ENCODE data around the gene SLC26A8. TPM values are rescaled to one million over a fixed set of nuclear protein-coding genes. Genes with fewer than 3 reads are reported as not detected.

Gene SLC26A8
- total RNA-seq, 1 experiment from 2014 or later = not detected

GRCh38 chr6:35905841-35906498 is 118.5 kb downstream of the SLC26A8 start:
- Histone ChIP-seq H3K9me3 (replicated peaks) (0 out of 2 replicates have a peak, but pooled peaks cover 2% of the 10 kb centered on the region), H3K4me3 (no peak overlapping the region), H3K27me3 (replicated peaks) (no peaks in the 10 kb centered on the region; the same call in 1 of the 2 replicates), H3K36me3 (peaks cover 49% of the 10 kb centered on the region), H3K27ac (no peak overlapping the region), H3K4me1 (replicated peaks) (no peaks in the 10 kb centered on the region)
- DNase-seq (ENCODE audit: low read depth in 1 of 2, low spot score in 2 of 2) = no peak

- H3K27me3 ChIP-seq (replicated peaks) = no peaks in the 10 kb centered on the region; the same call in 1 of the 2 replicates
- no peak overlapping the region for H3K4me3 ChIP-seq
- H3K36me3 ChIP-seq = peaks cover 49% of the 10 kb centered on the region
- no peak overlapping the region for H3K27ac ChIP-seq
- H3K4me1 ChIP-seq (replicated peaks) = no peaks in the 10 kb centered on the region
- 0 out of 2 replicates have a peak, but pooled peaks cover 2% of the 10 kb centered on the region for H3K9me3 ChIP-seq (replicated peaks)
- DNase-seq (ENCODE audit: low read depth in 1 of 2, low spot score in 2 of 2) = no peak
Observed at GRCh38 chr6:35905141-35905785, 119.2 kb downstream of the SLC26A8 start.

GRCh38 chr6:35903679-35904078 is 120.8 kb downstream of the SLC26A8 start:
- Histone ChIP-seq H3K9me3 (replicated peaks) (no peaks in the 10 kb centered on the region), H3K4me3 (no peak overlapping the region), H3K36me3 (peaks cover 39% of the 10 kb centered on the region), H3K27me3 (replicated peaks) (no peaks in the 10 kb centered on the region; the same call in 1 of the 2 replicates), H3K27ac (no peak overlapping the region), H3K4me1 (replicated peaks) (no peaks in the 10 kb centered on the region)
- DNase-seq (ENCODE audit: low read depth in 1 of 2, low spot score in 2 of 2) = no peak

DNA sequence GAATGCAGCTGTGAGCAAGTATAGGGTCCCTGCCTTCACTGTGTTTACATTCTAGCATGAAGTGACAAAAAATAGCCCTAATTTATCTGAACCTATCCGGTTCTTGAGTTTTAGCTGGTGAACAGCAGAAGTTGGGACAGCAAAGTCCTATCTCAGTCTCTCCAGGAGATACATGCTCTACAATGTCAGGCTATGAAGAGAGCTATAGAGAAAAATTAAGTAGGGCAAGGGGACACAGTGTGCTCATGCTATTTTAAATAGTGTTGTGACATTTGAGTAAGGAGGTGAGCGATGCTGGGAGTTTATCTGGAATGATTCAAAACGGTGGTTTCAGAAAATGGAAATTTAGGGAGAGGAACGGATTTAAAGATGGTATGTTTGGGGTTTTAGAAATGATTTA is 124.0 kb downstream of the SLC26A8 start:
- Histone ChIP-seq H3K4me3 (no peak overlapping the region), H3K9me3 (replicated peaks) (no peaks in the 10 kb centered on the region), H3K27ac (no peak overlapping the region), H3K27me3 (replicated peaks) (no peaks in the 10 kb centered on the region), H3K4me1 (replicated peaks) (no peaks in the 10 kb centered on the region), H3K36me3 (peaks cover 34% of the 10 kb centered on the region)
- no peak for DNase-seq (ENCODE audit: low read depth in 1 of 2, low spot score in 2 of 2)

GRCh38 chr6:35898003-35898402 is 126.4 kb downstream of the SLC26A8 start:
- Histone ChIP-seq H3K27me3 (replicated peaks) (no peaks in the 10 kb centered on the region), H3K4me3 (no peak overlapping the region), H3K36me3 (peaks cover 20% of the 10 kb centered on the region), H3K4me1 (replicated peaks) (no peaks in the 10 kb centered on the region), H3K27ac (no peak overlapping the region), H3K9me3 (replicated peaks) (no peaks in the 10 kb centered on the region)
- no peak for DNase-seq (ENCODE audit: low read depth in 1 of 2, low spot score in 2 of 2)

DNA sequence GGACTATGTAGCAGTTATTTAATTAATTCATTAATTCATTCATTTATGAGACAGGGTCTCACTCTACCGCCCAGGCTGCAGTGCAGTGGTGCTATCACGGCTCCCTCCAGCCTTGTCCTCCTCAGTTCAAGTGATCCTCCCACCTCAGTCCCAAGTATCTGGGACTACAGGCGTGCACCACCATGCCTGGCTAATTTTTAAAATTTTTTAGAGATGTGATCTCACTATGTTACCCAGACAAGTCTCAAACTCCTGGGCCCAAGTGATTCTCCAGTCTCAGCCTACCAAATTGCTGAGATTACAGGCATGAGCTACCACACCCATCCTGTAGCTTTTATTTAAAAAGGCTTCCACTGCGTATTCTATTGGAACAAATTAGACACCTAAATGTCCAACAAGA is 127.0 kb downstream of the SLC26A8 start:
- Histone ChIP-seq H3K27me3 (replicated peaks) (no peaks in the 10 kb centered on the region), H3K36me3 (peaks cover 18% of the 10 kb centered on the region), H3K4me1 (replicated peaks) (no peaks in the 10 kb centered on the region), H3K27ac (no peak overlapping the region), H3K9me3 (replicated peaks) (no peaks in the 10 kb centered on the region), H3K4me3 (no peak overlapping the region)
- no peak for DNase-seq (ENCODE audit: low read depth in 1 of 2, low spot score in 2 of 2)

DNA sequence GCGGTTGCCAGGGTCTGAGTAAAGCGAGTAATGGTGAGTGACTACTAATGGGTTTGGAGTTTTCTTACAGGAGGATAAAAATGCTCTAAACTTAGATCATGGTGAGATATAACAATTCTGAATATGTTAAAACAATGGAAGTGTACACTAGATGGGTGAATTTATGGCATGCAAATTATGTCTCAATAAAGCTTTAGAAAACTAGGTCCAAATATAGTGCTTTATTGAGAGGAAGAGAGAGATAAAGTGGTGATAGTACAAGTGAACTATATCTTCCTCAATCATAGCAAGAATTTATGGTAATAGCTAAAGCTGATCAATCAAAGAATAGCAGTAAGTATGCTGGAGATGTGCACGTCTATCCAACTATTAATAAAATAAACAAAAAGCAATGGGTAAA is 127.4 kb downstream of the SLC26A8 start:
- DNase-seq (ENCODE audit: low read depth in 1 of 2, low spot score in 2 of 2) = no peak
- H3K27ac ChIP-seq = no peak overlapping the region
- H3K27me3 ChIP-seq (replicated peaks) = no peaks in the 10 kb centered on the region
- no peak overlapping the region for H3K4me3 ChIP-seq
- H3K9me3 ChIP-seq (replicated peaks) = no peaks in the 10 kb centered on the region
- H3K4me1 ChIP-seq (replicated peaks) = no peaks in the 10 kb centered on the region
- peaks cover 17% of the 10 kb centered on the region for H3K36me3 ChIP-seq

GRCh38 chr6:35896228-35896627 is 128.2 kb downstream of the SLC26A8 start:
- Histone ChIP-seq H3K27me3 (replicated peaks) (no peaks in the 10 kb centered on the region), H3K4me1 (replicated peaks) (no peaks in the 10 kb centered on the region), H3K4me3 (no peak overlapping the region), H3K27ac (no peak overlapping the region), H3K36me3 (peaks cover 15% of the 10 kb centered on the region), H3K9me3 (replicated peaks) (no peaks in the 10 kb centered on the region)
- no peak for DNase-seq (ENCODE audit: low read depth in 1 of 2, low spot score in 2 of 2)

- DNase-seq (ENCODE audit: low read depth in 1 of 2, low spot score in 2 of 2) = no peak
- Histone ChIP-seq H3K27ac (no peak overlapping the region), H3K4me3 (no peak overlapping the region), H3K9me3 (replicated peaks) (no peaks in the 10 kb centered on the region), H3K36me3 (peaks cover 12% of the 10 kb centered on the region), H3K4me1 (replicated peaks) (no peaks in the 10 kb centered on the region), H3K27me3 (replicated peaks) (no peaks in the 10 kb centered on the region)
Observed at GRCh38 chr6:35895560-35895959, 128.9 kb downstream of the SLC26A8 start.

- Histone ChIP-seq H3K27me3 (replicated peaks) (no peaks in the 10 kb centered on the region), H3K4me3 (no peak overlapping the region), H3K27ac (no peak overlapping the region), H3K9me3 (replicated peaks) (no peaks in the 10 kb centered on the region), H3K4me1 (replicated peaks) (no peaks in the 10 kb centered on the region), H3K36me3 (0 out of 2 replicates have a peak, but pooled peaks cover 6% of the 10 kb centered on the region)
- DNase-seq (ENCODE audit: low read depth in 1 of 2, low spot score in 2 of 2) = no peak
Observed at GRCh38 chr6:35894776-35895175, 129.7 kb downstream of the SLC26A8 start.

Other genes starting within 250 kb of the SLC26A8 start
- not detected in 2 replicates for gene CLPSL2, start 248.0 kb downstream of the SLC26A8 start, total RNA-seq (2014; rRNA removed; shearing (Covaris generic))
- gene CLPSL1, start 243.6 kb downstream of the SLC26A8 start, total RNA-seq (2014; rRNA removed; shearing (Covaris generic)) = not detected in 2 replicates
- not detected in 2 replicates for gene CLPS, start 227.3 kb downstream of the SLC26A8 start, total RNA-seq (2014; rRNA removed; shearing (Covaris generic))
- gene LHFPL5, start 219.3 kb downstream of the SLC26A8 start, total RNA-seq (2014; rRNA removed; shearing (Covaris generic)) = not detected in 2 replicates
- 36.3 and 46.9 TPM in 2 replicates for gene SRPK1, start 103.5 kb downstream of the SLC26A8 start, total RNA-seq (2014; rRNA removed; shearing (Covaris generic))
- 54.6 and 60.9 TPM in 2 replicates for gene MAPK14, start 3.2 kb upstream of the SLC26A8 start, total RNA-seq (2014; rRNA removed; shearing (Covaris generic))
- gene MAPK13, start 105.9 kb upstream of the SLC26A8 start, total RNA-seq (2014; rRNA removed; shearing (Covaris generic)) = not detected in 2 replicates
- gene BRPF3, start 172.1 kb upstream of the SLC26A8 start, total RNA-seq (2014; rRNA removed; shearing (Covaris generic)) = 12.5 and 13.0 TPM in 2 replicates
- gene PNPLA1, start 245.4 kb upstream of the SLC26A8 start, total RNA-seq (2014; rRNA removed; shearing (Covaris generic)) = not detected in 2 replicates